Putamen (tissue), 1 donor: ENCODE data around the gene MRE11.
"Not testable (repeated sequence)": the region's sequence is repeated elsewhere in the genome, so short reads cannot be mapped to it uniquely, and the experiment has no call there.

Experiments
- DNase-seq: peaks from one replicate; pipeline ENCODE4 v3.0.0-alpha.2; 2016; ENCODE audit warnings: low spot score

Gene MRE11

DNA sequence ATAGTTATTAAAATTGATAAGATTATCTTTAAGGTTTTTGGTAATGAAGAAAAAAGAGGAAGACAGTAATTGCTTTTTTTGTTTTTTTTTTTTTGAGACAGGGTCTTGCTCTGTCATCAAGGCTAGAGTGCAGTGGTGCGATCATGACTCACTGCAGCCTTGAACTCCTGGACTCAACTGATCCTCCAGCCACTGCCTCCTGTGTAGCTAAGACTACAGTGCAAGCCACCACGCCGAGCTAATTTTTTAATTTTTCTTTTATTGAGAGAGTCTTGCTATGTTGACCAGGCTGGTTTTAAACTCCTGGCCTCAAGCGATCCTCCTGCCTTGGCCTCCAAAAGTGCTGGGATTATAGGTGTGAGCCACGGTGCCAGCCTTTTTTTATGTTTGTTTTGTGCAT lies 12.9 kb upstream of the MRE11 start:
- not testable (repeated sequence) for DNase-seq

DNA sequence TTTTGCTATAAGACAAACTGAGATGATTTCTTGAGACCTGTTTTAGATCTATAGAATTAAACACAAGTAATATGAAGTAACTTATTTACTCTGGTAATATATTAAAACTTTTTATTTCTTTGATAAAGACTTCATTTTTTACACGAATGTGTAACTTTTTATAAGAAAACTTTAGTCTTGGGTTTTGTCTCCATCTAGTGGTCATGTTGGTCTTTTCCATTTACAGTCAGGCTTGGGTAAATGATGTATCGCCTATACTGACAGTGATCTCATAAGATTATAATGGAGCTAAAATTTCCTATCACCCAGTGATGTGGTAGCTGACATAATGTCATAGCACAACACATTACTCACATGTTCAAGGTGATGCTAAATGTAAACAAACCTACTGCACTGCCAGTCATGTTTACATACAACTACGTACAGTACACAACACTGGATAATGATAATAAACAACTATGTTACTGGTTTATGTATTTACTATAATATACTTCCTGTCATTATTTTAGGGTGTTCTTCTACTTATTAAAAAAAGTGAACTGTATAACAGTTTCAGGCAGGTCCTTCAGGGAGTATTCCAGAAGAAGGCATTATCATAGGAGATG lies 11.1 kb upstream of the MRE11 start:
- no peak for DNase-seq

DNA sequence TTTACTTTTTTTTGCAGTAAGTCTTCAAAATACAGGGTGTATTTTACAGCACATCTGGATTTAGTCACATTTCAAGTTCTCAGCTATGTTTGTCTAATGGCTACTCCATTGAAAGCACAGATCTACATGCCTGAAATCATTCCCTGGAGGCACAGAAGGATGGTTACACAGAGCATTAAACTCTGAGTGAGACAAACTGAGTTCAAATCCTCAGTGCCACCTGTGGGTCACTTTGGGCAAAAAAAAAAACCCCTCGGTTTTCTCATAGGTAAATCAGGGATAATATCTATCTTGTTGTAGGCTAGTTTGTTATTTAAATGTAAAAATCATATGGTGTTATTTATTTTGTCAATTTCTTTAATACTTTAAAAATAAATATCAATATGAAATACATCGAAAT lies 7.9 kb upstream of the MRE11 start:
- DNase-seq, result no peak

DNA sequence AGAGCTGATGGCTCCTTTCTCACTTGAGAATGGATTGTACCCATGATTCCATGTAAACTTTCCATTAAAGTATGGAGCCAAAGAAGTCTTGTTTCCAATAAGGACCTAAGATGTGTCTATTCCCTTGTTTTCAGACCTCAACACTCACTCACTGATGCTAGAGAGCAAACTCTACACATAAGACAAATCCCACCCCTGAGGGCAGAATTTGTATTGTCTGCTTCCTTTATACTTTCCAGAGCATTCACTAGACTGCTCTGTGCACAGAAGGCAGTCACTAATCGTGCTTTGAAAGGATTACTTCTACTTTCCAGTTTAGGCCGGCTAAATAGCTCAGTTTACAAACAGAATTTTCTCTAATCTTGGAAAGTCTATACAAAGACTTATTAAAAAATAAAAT lies 6.5 kb upstream of the MRE11 start:
- no peak for DNase-seq

DNA sequence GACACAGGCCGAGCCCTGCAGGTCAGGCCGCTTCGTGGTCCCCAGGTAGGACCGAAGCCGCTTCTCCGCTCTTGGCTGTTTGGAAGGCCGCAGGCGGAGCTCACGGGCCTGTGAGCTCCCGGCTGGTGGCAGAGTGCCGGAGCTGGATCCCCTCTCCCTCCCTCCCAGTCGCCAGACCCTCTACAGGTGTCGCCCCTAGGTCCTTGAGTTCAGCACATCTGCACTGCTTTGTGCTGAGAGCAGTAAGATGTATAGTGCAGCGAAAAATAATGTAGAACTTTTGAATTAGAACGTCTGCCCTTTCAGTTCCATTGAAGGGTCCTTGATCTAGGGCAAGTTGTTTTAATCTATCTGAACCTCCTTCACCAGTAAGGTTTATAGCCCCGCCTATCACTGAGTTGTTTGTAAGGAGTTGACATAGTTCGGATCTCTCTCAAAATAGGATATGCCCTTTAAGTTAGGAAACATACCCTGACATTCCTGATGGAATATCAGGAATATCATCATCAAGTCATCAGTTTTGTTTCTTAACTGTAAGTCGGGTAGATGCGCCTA lies 559 bp upstream of the MRE11 start:
- DNase-seq, result no peak

DNA sequence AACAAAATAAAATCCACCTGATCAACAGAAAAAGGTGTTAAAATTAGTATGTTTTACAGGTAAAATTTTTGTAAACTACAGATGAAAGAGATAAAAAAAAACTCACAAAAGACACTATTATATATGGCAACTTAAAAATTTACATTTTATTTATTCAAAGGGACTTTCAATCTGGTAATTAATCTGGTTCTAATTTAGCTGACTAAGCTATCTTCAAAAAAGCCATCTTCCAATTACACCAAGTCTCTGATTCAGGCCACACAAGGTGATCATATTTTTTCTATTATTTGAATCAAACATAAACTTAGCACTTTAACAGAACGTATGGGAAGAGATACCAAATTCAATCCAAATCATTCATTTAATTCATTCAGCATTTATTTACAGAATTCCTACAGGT lies 7.6 kb downstream of the MRE11 start:
- no peak for DNase-seq

DNA sequence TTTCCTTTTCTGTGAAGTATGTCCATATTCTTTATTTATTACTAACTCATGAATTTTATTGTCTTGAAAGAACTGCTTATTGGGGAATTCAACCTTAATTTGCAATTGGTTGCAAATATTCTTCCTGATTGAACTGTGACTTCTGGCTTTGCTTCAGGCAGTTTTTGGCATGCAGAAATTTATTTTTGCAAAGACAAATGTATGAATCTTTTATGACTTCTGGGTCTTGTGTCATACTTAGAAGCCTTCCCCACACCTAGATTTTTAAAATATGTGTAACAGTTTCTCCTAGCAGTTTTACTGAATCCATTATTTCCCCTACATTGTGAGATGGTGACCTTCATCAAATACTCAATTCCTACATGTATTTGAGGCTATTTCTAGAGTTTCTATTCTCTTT lies 12.3 kb downstream of the MRE11 start:
- no peak for DNase-seq

DNA sequence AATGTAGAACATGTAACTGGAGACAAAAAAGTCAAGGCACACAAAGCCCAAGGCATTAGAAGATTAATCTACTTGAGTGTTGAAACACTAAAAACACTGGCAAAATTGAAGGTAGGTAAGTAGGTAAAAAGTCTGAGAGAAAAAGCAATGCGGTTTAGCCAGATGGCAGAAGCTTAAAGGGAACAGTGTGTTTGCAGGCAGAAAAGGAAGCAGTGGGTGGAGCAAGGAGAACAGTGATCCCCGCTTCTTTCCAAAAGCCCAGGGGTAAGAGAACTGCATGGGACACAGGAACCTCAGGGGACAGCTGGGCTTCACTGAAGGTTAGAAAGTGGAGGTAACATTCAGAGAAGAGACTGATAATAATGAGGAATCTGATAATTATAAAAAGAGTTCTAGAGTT lies 16.0 kb downstream of the MRE11 start:
- DNase-seq, result no peak

DNA sequence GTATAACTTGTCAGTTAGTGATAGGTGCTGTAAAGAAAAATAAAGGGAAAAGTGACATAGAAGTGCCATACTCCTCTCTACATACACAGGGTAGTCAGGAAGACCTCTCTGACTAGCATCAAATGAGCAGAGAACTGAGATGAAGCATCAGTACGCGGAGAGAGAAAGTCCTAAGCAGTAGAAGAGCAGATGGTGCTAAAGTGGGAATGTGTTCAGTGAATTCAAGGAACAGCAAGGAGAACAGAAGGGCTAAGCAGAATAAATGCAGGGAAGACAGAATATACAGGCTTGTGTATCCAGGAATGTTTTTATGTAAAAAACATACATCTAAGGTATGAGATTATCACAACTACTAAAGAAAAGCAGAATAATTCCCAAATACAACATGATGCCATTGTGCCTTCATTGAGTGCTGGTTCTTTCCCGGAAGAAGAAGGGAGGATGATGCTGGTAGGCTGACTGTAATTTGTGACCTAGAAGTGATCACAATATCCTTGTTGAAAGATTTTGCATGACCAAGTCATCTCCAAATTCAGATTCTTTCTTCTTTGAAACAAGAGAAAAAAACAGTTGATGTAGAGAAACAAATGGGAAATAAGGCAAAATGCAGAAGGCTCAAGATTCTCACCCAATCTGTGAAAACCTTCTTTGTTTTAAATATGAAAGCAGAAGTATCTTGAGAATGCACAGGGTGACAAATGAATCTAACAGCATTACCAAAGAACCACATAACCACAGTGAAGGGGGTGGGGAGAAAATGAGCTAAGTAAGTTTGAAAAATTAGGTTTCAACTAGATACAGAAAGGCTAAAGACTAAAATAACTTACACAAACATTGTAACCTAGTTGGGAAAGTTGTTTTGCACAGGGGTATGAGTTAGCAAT lies 20.5 kb downstream of the MRE11 start:
- DNase-seq, result no peak

DNA sequence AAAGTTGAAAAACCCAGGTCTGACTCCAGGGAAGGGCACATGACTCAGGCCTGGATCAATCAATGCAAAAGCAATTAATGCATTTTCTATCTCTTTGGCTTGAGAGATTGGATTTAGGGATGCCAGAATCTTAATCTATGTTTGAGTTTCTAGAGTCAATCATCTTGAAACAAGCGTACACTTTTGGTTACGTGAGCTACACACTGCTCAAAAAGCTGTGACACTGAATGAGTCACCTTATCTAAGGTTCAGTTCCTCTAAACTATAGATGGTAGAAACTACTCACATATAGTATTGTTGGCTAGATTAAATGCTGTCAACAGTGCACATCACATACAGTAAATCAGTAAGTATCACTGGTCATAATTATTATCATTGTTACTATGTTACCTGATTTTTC lies 24.2 kb downstream of the MRE11 start:
- DNase-seq, result no peak

DNA sequence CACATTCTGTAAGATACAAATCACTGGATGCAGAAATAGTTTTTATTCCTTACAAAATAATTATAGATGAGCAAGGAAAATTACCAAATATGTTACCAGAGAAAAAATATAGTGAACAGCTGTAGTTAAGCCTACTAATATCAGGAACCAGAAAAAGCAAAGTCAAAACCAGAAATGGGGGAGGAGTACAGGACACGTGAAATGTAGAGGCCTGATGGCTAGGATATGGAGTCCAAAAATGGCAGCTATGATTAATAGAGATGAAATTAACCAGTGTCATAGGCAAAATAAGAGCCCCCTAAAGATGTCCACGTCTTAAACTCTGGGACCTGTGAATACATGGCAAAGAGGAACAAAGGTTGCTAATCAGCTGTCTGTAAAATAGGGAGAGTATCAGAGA lies 34.1 kb downstream of the MRE11 start:
- DNase-seq, result no peak

DNA sequence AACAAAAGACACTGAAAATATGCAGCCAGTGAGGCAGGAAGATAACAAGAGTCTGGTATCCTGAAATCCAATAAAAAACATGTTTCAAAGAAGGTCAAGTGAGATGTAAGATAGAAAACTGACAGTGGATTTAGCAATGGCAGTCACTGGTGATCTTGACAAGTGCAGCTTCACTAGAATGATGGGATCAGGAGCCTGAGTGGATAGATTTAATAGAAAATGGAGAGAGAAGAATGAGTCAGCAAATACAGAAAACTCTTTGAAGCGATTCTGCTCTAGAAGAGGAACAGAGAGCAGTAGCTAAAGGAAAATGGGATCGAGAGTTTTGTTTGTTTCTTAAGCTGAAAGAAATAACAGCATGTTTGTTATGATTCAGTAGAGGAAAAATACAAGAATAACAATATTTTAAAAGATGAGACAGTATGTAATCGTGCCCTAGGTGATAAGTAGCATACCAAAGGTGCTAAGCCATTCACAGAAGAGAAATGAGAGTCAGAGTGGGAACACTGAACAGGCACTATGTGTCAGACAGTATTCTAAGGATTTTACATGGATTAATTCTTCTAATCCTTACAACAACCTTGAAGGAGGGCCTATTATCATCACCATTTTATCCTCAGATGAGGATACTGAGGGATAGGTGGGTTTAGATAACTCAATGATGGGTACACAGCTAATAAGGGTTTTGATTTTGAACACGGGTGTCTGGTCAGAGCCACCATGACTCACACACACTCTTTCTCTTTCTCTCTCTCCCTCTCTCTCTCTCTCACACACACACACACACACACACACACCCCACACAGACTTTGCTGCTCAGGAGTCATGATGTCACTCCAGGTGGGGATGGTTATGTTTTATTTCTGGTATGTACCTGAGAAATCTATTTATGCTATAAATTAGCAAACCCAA lies 36.3 kb downstream of the MRE11 start:
- DNase-seq, result no peak

DNA sequence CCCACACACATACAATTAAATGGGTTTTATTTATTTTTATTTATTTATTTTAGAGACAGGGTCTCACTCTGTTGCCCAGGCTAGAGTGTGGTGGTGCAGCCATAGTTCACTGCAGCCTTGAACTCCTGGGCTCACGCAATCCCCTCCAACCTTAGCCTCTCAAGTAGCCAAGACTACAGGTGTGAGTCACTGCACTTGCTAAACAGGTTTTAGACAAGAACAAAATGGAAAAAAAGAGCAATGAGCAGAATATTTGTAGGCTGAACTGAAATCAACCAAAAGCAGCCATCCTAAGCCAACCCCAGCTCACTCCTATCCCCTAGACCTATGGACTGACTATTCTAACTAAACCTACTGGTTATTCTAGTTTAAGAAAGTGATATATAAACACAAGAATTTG lies 37.8 kb downstream of the MRE11 start:
- DNase-seq, result no peak

DNA sequence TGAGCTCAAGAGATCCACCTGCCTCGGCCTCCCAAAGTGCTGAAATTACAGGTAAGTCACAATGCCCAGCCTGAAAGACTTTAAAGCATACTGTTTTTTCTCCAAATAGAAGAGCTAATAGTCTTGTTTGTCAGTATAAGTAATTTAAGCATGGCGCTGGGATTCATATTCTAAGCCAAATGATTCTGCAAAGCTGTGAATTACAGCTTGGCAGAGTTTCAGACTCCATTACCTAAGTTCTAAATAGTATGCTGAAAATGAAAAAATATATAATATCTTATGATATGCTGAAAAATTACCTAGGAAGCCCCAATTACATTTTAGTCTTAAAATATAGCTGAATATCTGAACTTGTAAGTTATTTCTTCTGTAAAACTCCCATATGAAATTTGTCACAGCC lies 39.3 kb downstream of the MRE11 start:
- DNase-seq, result no peak

DNA sequence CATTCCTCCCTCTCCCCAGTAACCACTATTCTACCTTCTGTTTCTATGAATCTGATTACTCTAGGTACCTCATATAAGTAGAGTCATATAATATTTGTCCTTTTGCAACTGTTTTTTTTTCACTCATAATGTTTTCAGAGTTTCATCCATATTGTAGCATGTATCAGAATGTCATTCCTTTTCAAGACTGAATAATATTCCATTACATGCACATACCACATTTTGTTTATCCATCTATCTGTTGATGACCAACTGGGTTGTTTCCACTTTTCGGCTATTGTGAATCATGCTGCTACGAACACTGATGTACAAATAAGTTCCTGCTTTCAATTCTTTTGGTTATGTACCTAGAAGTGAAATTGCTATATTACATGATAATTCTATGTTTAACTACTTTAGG lies 40.7 kb downstream of the MRE11 start:
- no peak for DNase-seq

DNA sequence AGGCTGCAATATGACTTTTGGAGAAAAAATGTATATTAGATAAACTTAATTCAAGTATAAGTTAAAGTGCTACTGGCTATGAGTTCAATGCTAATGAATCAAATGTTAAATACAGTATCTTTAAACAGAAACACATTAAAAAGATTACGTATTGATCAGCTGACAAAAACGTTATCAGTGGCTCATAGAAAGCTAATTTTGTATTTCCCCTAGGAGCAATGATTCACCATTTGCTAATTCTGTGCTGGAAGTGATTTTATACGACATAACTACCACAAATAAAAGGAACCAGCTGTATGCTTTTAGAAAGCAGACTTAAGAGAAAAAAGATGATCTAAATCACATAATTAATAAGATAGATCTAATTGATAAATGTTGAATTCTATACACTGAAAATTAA lies 43.6 kb downstream of the MRE11 start:
- DNase-seq, result no peak

DNA sequence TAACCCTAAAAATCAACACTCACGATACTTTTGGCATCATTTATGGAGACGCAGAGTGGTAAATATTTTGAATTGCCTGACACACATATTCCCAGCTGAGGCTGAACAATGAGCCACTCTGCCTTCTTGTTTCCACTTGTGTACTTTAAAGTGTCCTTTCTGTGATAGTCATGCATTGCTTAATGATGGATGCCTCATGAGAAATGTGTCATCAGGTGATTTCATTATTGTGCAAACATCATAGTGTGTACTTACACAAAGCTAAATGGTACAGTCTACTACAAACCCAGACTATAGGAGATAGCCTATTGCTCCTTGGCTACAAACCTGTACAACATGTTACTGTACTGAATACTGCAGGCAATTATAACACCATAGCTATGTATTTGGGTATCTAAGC lies 44.2 kb downstream of the MRE11 start:
- DNase-seq, result no peak

DNA sequence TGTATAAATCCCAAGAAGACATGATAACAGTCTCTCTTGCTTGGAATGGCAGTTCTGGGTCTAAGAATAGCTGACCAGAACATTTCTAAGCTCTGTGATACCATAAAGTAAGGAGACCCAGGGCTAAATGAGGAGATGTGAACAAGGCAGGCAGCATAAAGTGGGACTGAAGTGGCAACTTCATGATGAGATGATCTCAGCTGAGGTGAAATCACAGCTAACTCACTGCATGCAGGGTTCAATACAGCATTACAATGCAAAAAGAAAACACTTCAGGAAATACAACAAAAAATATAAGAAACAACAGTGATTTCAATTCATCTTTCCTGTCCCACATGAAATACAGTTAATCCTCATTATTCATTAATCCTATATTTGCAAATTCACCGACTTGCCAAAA lies 44.6 kb downstream of the MRE11 start:
- DNase-seq, result no peak

DNA sequence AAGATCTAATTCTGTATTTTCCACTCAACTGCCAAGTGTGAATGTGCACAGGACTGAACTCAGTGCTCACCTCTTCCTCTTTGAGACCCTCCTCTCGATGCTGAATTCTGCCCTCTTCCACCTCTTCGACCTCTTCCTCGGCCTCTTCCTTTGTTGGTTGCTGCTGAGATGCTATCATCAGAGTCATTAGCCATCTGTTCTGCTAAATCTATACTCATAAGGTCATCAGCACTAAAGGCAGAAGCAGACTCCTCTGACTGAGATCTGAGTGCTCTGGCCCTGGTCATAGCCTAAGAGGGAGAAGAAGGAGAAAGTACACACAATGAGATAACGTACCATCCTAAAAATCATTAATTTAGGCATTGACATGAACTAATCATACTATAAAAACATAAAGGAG lies 46.5 kb downstream of the MRE11 start:
- no peak for DNase-seq

DNA sequence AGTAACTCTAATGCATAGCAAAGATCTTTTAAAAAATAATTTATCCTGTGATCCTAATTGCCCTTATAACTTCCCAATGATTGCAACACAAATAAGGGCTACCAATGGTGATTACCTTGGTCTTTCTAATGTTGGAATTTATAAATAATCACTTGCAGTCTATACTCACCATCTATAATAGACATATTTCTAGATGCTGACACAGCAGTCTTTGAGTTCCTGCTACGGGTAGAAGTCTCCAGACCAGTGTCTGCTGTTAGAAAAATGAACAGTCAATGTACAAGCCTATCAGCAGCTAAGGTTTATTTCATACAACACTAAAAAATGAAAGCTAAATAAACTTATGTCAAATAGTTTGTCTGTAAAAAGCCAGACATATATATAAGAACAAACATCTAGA lies 48.0 kb downstream of the MRE11 start:
- no peak for DNase-seq

DNA sequence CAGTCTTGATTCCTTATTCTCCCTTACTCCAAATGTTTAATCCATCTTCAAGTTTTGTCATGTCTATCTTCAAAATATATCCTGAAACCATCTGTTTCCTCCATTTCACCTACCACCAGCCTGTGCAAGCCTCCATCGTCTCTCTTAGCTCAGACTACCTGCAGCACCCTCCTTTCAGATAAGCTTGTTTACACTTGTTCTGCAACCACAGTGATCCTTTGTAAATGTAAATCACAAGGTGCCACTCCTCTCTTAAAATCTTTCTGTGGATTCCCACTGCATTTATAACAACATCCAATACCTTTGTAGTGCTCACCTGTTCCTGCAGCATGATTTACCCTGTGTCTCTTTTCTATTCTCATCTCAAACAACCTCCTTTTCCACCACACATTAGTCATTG lies 60.6 kb downstream of the MRE11 start:
- DNase-seq, result no peak

DNA sequence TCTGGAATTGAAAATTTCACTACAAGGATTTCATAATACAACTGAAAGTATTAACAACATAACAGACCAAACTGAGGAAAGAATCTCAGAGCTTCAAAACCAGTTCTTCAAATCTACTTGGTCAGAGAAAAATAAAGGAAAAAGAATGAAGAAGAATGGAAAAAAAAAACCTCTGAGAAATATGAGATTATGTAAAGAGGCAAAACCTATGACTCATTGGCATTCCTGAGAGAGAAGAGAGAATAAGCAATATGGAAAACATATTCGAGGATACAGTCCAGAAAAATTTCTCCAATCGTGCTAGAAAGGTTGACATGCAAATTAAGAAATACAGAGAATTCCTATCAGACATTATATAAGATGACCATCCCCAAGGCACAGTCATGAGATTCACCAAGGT lies 69.0 kb downstream of the MRE11 start:
- no peak for DNase-seq

DNA sequence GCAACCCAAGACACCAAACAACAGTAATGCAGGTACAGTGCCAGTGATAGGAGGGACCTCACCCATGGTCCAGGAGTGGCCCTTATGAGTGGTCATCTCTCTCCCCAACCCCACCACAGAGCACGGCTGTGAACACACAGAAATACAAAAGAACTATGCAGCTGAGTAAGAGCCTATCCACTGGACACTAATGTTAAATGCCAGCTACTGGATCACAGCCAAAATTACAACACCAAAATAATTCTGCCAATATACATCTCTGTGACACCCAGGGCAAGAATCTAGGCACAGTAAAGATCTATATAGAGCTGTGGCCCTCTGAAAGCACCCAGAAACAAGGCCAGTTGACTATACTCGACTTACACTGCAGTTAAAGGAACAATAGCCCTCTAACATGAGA lies 69.6 kb downstream of the MRE11 start:
- DNase-seq, result no peak
